HG02943 (cell line): ENCODE data around the gene SCUBE3.

Experiments
- ATAC-seq: cut with Tn5 transposase; IDR thresholded peaks from one replicate; pipeline ENCODE4 v1.9.1; 2021; ENCODE audit warnings: mild to moderate bottlenecking, low read depth, moderate library complexity; ENCODE audit not compliant: unreplicated experiment

The SCUBE3 gene

GRCh38 chr6:35297601-35298481 lies 84.1 kb downstream of the SCUBE3 start, which contains the start of gene DEF6:
TSS of gene DEF6 (plus strand) at chr6:35297818. CDS start at chr6:35297857, 39 bp downstream.
- peak; percentile 69 for ATAC-seq

DNA sequence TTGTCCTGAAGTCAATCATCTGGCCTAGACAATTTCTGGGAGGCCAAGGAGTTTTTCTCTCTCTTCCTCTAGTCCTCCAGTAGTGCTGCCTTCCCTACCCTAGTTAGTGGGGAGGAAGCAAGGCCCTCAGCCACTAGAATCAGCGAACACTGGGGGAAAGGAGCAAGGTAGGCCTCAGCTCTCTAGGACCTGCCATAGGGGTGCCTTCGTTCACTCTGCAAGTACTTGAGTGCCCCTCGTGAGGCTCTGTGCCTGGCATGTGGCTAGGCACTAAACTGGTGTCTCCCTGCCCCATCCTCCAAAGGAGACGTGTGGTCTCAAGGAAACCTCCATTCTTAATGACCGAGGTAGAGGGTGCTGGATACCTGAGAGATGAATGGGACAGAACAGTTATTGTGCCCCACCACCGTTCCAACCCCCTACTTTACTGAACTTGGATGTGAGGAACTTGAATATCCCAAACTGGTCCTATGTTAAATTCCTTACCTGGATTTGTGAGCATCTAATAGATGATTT lies 84.9 kb downstream of the SCUBE3 start:
- no peak for ATAC-seq

DNA sequence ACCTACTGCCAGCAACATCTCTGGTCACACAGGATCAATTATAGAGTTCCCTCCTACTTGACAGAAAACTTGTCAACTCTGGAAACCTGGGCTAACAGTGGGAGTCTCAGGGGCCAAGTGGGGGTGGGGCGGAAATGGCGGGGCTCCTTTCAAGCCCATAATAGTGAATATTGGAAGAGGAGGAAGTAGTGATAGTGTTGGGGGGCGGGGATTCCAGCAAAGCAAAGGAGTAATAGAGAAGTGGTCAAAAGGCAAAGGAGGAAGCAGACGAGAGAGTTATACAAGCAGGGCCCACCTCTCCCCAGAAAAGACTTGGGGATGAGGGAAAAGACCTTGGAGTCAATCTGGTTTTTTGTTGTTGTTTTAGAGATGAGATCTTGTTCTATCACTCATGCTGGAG lies 85.9 kb downstream of the SCUBE3 start:
- ATAC-seq = no peak

DNA sequence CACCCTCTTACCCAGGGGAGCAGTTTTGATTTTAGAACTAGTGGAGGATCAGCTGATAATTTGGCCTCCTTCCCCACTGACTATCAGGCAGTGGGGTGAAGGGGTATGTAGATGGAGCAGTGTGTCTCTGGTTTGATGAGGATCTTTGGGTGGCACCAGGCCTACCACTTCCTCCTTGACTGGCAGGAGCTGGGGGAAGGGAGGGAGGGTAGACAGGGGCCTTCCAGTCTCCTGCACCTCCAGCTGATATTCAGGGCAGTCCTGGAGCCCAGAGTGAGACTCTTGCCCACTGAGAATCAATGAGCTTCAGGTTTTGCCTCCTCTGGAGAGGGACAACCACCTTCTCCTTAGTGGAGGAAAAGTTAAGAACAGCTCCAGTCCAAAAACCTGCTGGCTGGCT lies 87.1 kb downstream of the SCUBE3 start:
- ATAC-seq = no peak
